CD4-positive, alpha-beta T cell treated with Interleukin-21 for 1 hour (primary cell): ENCODE results near the gene LRRC7.
"Not testable (repeated sequence)": the region's sequence is repeated elsewhere in the genome, so short reads cannot be mapped to it uniquely, and the experiment has no call there.

Experiments used
- DNase-seq: peaks from one replicate; pipeline ENCODE4 v3.0.0-alpha.2; 2020

LRRC7 gene

DNA sequence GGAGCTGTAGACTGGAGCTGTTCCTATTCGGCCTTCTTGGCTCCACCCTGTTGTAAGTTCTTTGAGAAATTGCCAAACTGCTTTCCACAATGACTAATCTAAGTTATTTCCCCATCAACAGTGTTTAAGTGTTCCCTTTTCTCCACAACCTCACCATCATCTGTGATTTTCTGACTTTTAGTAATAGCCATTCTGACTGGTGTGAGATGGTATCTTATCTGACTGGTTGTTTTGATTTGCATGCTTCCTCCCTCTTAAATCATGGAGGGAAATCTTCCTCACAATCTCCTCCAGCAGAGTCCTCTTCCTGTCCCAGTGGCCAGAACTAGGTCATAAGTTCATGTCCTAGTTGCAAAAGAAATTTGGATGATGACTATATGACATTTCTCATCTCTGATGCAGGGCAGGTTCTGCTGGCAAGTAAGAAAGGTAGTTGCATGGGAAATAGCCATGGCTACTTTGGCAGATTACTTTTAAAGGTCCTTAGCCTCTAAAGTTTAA lies 343.6 kb downstream of the LRRC7 start:
- DNase-seq = no peak

DNA sequence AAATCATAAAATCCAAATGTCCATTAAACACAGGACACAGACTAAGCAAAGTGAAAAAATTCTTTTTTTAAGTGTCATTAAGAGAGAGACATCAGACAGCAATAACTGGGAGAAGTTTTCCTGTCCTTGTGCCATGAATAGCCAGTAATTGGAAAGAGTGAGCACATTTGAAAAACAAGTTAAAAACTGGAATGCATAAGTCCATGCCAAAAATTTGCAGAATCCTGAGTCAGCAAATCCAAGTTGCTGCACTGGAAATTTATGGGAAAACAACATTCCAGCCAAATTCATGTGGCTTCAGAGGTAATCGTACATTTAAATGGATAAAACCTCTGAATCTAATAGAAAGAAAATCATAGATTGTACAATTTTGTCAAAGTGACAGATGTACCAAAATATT lies 346.3 kb downstream of the LRRC7 start:
- DNase-seq = no peak

DNA sequence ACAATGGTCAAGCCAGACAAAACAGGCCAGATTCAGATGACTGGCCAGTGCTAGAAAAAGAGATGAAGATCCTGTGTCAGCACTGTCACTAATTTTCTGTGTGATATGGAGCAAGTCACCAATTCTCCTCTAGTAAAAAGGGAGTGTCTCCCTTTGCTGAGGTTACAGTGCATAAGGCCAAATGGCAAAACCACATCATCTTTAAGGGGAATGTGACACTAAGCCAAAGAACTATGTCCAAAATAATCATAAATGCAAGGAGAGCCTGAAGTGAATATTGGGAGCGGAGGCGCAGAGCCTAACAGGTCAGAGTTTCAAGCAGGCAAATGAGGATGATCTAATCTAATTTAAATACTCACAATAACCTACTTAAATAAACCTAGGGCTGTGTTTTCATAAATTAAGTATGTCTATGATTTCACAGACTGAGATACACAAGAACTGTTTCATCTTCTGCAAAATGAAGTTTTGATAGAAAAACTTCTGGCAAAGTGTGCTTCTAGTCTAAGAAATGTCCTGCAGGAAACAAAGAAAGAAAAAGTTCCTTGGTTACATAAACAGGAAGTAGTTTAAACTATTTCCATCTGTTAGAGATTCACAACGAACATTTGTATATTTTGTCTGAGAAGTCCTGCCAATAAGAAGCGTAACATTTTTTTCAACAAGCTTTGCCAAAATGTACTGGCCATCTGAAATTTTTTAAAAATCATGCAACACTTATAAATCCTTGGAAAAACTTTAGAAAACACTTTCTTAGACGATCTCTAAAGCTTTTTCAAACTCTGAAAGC lies 347.4 kb downstream of the LRRC7 start:
- no peak for DNase-seq

DNA sequence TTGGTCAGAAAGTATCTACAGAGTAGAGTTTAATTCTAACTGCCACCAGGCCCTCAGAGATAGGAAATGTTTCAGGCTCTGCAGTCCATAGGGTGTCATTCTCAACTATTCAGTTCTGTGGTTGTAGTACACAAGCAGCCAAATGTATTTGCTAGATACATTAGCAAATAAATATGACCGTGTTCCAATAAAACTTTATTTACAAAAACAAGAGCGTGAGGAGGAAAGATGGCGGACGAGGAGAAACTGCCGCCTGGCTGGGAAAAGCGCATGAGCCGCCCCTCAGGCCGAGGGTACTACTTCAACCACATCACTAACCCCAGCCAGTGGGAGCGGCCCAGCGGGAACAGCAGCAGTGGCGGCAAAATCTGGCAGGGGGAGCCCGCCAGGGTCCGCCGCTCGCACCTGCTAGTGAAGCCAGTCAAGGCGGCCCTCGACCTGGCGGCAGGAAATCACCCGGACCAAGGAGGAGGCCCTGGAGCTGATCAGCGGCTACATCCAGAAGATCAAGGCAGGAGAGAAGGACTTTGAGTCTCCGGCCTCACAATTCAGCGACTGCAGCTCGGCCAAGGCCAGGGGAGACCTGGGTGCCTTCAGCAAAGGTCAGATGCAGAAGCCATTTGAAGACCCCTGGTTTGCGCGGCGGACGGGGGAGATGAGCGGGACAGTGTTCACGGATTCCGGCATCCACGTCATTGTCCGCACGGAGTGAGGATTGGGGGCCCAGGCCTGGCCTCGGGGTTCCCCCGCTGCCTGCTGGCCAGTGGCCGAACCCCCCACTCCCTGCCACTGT lies 351.6 kb downstream of the LRRC7 start:
- no peak for DNase-seq

DNA sequence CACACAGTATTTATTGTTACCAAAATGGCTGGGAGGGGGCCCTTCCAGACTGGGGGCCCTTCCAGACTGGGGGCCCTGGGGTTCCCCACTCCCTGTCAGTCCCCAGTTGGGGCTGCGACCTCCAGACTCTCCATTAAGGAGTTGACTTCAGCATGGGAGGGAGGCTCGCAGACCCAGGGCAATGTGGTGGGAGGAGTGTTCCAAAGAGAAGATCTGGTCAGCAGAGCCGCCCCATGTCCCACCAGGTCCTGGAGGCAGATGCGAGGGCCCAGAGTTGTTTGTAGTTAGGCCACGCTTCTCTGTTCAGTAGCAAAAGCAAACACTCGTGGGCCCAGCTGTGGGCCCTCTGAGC lies 352.2 kb downstream of the LRRC7 start:
- DNase-seq = no peak

DNA sequence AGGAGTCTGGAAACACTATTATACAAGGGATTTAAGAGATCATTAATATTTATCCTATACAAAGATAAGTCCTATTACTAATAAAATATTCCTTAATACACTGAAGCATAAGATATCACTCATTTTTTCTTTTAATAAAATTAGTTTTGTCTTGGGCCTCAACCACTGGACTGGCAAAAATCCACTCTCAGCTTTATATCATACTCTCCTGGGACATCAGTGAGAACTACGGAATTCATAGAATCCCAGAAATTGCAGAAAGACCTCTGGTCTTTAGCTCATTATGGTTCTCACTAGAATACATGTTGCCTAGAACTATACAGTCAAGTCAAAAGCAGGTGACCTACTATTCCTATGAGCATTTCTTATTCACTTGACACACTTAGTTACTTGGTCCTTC lies 352.7 kb downstream of the LRRC7 start:
- no peak for DNase-seq

DNA sequence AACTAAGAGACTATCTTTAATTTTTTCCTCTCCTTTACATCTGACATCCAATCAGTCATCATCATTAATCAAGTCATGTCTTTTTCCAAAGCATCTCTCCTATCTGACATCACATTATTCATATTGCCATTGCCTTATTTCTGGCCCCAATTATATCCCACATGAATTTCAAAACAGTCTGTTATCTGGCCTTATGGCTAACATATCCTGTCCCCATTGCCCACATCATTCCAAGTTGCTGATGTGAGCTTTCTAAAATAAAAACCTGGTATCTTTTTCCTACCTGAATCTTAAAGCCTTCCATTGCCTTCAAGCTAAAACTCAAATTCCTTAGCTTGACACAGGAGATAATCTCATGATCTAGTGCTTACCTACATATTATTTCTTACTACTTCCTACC lies 353.8 kb downstream of the LRRC7 start:
- DNase-seq = no peak

DNA sequence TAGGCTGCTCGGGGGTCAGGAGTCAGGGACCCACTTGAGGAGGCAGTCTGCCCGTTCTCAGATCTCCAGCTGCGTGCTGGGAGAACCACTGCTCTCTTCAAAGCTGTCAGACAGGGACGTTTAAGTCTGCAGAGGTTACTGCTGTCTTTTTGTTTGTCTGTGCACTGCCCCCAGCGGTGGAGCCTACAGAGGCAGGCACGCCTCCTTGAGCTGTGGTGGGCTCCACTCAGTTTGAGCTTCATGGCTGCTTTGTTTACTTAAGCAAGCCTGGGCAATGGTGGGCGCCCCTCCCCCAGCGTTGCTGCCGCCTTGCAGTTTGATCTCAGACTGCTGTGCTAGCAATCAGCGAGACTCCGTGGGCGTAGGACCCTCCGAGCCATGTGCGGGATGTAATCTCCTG lies 360.5 kb downstream of the LRRC7 start:
- not testable (repeated sequence) for DNase-seq

DNA sequence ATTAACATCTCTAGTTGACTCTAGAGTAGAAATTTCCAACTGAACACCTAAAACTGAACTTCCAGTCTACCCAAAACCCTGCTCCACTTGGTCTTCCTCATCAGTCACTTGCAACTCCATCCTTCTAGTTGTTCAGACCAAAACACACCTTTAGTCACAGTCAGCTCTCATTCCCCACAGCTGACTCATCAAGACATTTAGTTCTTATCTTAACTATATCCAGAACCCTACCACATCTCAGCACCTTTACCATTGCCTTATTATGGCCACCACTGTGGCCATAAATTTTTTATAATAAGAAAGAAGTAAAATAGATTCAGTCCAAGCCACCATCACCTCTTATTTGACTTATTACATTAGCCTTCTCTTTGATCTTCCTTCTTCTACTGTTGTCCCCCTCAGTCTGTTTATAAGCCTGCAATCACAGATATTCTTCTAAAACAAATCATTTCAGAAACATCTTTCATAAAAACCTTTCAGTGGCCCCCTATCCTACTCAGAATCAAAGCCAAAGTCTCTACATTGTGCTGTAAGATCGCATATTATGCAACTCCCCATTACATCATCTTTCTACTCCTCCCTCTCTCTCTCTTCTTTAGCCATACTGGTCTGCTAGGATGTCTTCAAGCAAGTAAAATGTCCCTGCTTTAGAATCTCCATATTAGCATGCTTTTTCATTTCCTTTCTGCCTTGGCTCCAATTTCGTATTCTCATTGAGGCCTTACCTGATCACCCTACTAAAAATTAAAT lies 361.8 kb downstream of the LRRC7 start:
- no peak for DNase-seq

DNA sequence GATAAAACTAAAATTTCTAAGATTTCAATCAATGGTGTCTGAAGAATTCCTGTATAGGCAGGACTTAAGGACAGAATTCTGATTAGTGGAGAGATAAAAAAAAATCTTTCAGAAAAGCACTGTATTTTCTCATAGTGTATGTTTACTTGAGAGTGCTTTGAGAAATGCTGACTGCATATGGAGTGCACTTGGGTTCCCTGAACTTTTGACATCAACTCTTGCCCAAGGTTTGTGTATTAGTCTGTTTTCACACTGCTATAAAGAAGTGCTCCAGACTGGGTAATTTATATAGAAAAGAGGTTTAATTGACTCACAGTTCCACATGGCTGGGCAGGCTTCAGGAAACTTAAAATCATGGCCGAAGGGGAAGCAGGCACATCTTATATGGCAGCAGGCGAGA lies 362.7 kb downstream of the LRRC7 start:
- DNase-seq = no peak

DNA sequence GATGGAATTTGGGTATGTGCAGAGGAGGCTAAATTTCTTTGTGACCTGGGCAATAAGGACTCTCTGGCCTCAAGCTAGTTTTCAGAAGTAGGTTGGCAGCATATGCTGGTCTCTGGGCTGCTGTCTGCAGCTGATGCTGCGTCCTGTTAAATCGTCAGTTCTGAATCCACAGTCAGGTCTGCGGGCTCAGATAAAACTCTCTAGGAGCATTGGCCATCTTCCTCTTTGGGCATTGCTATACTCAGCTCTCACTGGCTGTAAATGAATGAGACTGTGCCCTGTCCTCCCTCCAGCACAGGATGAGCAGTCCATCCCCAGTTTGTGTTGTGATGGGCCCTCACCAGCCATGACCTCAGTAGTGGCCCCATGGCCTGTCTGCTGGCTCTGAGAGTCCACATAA lies 365.0 kb downstream of the LRRC7 start:
- no peak for DNase-seq

DNA sequence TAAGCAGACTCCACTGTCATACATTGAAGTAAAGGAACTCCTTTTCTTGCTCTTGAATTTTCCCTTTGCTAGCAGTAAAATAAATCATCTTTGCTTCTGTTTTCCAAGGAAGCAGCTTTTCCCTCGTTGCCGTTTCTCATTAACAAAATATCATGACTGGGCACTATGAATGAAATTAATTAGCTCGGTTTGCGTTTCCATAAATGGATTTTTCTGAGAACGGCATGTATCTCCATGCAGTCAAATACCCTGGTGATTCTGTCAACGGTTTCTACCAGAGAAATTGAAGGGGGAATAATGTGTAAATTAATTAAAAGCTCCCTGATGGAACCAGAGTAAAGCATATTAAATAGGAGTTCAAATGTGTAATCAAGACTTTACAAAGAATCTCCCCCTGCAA lies 372.5 kb downstream of the LRRC7 start:
- no peak for DNase-seq

DNA sequence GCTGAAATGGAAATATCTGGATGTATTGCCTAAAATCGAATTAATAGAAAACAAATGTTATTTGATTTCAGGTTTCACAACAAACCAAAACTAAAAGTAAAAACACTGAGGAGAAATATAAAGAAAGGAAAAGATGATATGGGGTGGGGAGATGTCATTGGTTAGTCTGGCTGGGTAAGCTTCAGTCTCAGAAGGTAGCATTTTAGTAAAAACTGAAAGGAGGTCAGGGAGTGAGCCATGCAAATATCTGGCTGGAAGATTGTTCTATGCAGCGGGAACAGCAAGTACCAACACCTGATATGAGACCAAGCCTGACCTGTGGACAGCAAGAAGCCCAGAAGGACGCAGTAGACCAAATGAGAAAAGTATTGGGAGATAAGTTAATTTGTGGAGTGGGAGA lies 373.1 kb downstream of the LRRC7 start:
- no peak for DNase-seq

DNA sequence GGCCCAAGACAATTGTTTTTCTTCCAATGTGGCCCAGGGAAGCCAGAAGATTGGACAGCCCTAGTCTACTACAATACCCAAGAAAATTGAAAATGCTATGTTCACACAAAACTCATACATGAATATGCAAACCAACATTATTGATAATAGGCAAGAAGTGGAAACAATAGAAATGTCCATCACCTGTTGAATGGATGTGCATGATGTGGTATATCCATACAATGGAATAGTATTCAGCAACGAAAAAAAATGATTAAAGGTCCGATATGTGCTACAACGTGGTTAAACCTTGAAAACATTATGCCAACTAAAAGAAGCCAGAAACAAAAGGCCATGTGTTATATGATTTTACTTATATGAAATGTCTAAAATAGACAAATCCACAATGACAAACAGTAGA lies 375.3 kb downstream of the LRRC7 start:
- no peak for DNase-seq

DNA sequence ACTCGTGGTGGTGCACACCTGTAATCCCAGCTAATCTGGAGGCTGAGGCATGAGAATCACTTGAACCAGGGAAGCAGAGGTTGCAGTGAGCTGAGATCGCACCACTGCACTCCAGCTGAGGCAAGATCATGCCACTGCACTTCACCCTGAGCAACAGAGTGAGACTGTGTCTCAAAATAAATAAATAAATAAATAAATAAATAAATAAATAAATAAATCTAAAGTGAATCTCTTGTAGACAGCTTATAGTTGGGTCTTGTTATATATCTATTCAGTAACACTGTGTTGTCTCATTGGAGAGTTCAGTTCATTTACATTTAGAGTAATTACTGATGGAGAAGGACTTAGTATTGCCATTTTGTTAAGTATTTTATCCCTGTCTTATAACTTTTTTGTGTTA lies 379.2 kb downstream of the LRRC7 start:
- DNase-seq = no peak

DNA sequence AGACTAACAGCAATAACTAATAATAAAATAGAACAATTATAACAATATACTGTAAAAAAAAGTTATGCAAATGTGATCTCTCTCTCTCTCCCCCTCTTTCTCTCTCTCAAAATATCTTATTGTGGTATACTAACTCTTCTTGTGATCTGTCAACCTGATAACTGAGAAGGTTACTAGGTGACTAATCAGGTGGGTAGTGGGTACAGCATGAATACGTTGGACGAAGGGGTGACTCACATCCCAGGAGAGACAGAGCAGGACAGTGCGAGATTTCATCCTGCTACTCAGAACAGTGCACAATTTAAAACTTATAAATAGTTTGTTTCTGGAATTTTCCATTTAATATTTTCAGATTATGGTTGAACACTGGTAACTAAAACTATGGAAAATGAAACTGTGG lies 380.1 kb downstream of the LRRC7 start:
- DNase-seq = no peak

DNA sequence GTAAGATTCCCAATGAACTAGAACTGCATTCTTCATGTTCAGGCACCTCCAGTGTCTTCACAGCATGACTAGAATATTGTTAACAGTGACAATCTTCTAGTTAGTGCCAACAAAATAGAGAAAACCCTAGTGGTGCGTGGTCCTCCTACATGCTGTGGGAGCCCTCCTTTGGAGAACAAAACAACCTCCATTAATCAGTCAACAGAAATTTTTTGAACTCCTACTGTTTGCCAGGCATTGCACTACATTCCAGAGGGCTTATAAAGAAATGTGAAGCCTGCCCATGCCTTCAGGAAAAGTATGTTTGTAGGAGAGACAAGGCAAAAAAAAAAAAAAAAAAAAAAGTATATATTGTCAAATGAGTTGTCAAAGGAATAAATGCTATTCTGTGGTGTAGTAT lies 385.0 kb downstream of the LRRC7 start:
- DNase-seq = no peak

DNA sequence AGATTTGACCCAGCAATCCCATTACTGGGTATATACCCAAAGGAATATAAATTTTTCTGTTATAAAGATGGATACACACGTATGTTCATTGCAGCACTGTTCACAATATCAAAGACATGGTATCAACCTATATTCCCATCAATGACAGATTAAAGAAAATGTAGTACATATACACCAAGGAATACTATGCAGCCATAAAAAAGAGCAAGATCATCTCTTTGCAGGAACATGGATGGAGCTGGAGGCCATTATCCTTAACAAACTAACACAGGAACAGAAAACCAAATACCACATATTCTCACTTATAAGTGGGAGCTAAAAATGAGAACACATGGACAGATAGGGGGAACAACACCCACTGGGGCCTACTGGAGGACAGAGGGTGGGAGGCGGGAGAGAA lies 394.7 kb downstream of the LRRC7 start:
- DNase-seq = not testable (repeated sequence)

DNA sequence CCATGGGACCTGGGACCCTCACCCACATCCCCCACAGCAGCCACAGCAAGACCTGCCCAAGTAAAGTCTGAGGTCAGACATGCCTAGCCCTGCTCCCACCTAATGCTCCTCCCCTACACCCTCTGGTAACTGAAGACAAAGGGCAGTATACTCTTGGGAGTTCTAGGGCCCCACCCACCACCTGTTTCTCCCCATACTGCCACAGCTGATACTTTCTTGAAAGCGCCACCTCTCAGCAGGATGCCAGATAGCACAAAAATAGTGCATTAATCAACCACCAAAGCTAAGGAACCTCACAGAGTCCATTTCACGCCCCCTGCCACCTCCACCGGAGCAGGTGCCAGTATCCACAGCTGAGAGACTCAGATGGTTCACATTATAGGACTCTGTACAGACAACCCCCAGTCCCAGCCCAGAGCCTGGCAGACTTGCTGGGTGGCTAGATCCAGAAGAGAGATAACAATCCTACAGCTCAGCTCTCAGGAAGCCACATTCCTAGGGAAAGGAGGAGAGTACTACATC lies 399.6 kb downstream of the LRRC7 start:
- no peak for DNase-seq

DNA sequence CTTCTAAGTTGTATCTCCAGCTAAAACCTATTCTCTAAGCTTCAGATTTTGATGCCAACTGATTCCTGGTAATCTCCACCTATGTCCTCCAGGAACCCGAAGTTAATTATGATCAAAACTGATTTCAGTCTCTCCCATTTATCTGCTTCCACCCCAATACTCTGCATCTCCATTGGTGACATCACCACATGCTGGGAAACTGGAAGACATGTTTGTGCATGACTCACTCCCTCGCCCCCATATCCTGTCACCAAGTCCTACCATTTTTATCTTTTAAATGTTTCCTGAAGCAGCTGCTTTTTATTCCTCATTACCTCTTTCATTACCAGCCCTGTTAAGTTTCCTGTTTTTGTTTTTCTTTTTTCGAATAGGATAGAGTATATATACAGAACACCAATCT lies 409.2 kb downstream of the LRRC7 start:
- DNase-seq = no peak

DNA sequence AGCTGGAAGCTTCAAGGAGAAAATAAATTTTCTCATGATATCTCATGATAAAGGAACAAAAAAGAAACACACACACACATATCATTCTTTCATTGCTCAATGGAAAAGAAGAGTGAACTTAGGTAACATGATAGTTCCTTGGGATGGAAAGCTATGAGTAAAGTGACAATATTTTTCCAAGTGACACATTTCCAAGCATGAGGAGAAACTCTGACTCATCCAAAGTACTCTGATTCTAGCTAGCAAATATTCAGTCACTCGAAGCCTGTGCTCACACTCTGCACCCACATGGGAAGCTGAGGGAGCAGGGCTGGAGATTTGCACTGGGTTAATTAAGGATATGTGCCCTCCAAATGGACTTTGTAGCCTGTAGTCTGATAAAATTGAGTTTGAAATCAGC lies 415.3 kb downstream of the LRRC7 start:
- DNase-seq = no peak

DNA sequence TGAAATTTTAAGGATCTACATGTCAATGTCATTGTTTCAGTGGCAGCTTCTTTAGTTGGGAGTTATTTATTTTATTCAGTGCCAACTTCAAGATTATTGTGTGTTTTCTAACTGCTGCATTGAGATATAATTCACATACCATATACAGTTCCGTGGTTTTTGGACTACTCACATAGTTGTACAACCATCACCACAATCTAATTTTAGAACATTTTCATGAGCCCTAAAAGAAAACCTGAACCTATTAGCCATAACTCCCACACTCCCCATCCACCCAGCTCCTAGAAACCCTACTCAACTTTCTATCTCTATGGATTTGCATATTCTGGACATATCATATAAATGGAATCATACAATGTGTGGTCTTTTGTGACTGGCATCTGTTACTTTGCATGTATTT lies 417.7 kb downstream of the LRRC7 start:
- no peak for DNase-seq

DNA sequence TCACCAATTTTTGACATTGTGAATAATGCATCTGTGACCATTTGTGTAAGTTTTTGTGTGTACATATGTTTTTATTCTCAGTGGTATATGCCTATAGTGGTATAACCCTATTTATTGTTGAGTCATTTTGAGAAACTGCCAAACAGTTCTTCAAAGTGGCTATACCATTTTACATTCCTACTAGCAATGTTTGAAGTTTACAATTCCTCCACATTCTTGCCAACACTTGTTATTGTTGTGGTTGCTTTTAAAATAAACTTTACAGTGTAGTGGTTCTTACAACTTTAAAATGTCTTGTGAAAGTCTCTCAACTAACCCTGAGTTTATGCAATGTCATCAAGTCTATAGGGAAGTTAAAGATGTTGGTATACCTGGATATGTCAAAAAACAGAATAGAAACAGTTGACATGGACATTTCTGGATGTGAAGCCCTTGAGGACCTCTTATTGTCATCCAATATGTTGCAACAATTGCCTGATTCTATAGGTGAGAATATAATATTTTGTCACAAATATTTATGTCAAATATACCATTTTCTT lies 418.2 kb downstream of the LRRC7 start:
- DNase-seq = no peak
